DND-41 (cell line): ENCODE results near the gene SGO2.

Source experiments
- ATAC-seq: fragments of 200-7000 bp; cut with Tn5 transposase; 3 replicates; pipeline ENCODE4 v1.9.1; 2021; ENCODE audit warnings: low read depth; ENCODE audit not compliant: insufficient read depth
- DNase-seq: peaks from one replicate; pipeline ENCODE4 v3.0.0-alpha.2; 2020
- H2AFZ ChIP-seq: 2 replicates; pipeline ENCODE4 v1.6.0; 2012; ENCODE audit warnings: low read depth, low read length
- H3K27ac ChIP-seq: 2 replicates; pipeline ENCODE4 v1.5.1; 2012; ENCODE audit warnings: low read length, inconsistent platforms
- H3K27me3 ChIP-seq: fragments of 200-600 bp; sonication (generic); 2 replicates; pipeline ENCODE4 v1.6.0; 2012; ENCODE audit warnings: low read length, mild to moderate bottlenecking, inconsistent platforms; ENCODE audit not compliant: insufficient read depth, poor library complexity
- H3K36me3 ChIP-seq: 2 replicates; pipeline ENCODE4 v1.5.1; 2012; ENCODE audit warnings: low read length, inconsistent platforms; ENCODE audit not compliant: insufficient read depth
- H3K4me1 ChIP-seq: 2 replicates; pipeline ENCODE4 v1.5.1; 2012; ENCODE audit warnings: mild to moderate bottlenecking, low read length; ENCODE audit not compliant: insufficient read depth
- H3K4me2 ChIP-seq: 2 replicates; pipeline ENCODE4 v1.6.0; 2012; ENCODE audit warnings: mild to moderate bottlenecking, moderate library complexity, low read length, inconsistent platforms; ENCODE audit not compliant: insufficient read depth
- H3K4me3 ChIP-seq, 2 experiments: fragments of 200-600 bp in 1 of 2; shearing (Covaris generic) in 1 of 2; 2 replicates each; pipeline ENCODE4 v1.5.1; 2012 to 2016; ENCODE audit warnings: inconsistent platforms in 2 of 2, low read length in 2 of 2, mild to moderate bottlenecking in 2 of 2, low read depth in 1 of 2, moderate library complexity in 1 of 2
- H3K79me2 ChIP-seq: 2 replicates; pipeline ENCODE4 v1.6.0; 2012; ENCODE audit warnings: low read length, inconsistent platforms; ENCODE audit not compliant: insufficient read depth
- H3K9ac ChIP-seq: 2 replicates; pipeline ENCODE4 v1.6.0; 2012; ENCODE audit warnings: low read depth, mild to moderate bottlenecking, inconsistent platforms, low read length, moderate library complexity
- H3K9me3 ChIP-seq: 2 replicates; pipeline ENCODE4 v1.5.1; 2012; ENCODE audit warnings: low read length, moderate library complexity, mild to moderate bottlenecking, inconsistent platforms; ENCODE audit not compliant: insufficient read depth, severe bottlenecking
- H4K20me1 ChIP-seq: 2 replicates; pipeline ENCODE4 v1.6.0; 2012; ENCODE audit warnings: low read length; ENCODE audit not compliant: insufficient read depth
- EZH2 ChIP-seq: IDR thresholded peaks from 3 replicates; pipeline ENCODE4 v1.6.1; 2012; ENCODE audit warnings: borderline replicate concordance, low read depth, mild to moderate bottlenecking, moderate library complexity, low read length, inconsistent platforms; ENCODE audit not compliant: severe bottlenecking
- TF ChIP-seq, protein P1 (sequence below): IDR thresholded peaks from 2 replicates; pipeline ENCODE4 v1.5.1; 2012; ENCODE audit warnings: borderline replicate concordance, low read length, moderate library complexity, mild to moderate bottlenecking; ENCODE audit not compliant: poor library complexity, severe bottlenecking; ENCODE audit errors: extremely low read depth

SGO2 gene

DNA sequence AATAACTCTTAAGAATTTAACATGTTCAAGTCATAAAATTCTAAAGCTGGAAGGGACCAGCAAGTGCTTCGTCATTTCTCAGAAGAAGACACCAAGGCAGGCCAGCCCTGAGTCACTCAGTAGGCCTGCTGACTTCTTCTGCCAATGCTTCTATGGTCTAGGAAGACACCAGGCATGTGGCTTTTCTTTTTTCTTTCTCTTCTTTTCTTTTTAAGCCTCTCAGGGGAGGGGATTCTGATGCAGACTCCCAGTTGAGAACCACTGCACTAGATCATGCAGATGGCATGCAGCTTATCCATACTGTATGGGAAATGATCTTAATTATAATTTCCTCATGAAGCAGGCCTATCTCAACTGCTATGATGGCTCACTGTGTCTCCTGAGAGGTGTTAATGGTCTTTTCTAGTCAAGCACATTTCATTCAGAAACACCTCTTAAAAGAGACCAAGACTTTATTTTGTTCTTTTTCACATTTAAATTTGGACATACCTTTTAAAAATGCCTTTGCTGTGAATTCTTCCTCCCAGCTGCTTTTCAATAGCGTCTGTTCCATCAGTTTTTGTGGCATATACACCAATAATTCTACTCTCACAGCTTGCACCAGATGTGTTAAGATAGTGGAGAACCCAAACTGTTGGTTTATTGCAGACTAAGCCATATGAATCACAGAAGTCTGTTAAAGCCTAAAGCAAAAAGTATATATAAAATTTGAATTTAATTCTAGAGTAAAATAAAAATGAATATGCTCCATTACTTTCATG is 27.4 kb upstream of the SGO2 start:
- Histone ChIP-seq H3K9ac (no peak overlapping the region), H3K9me3 (no peaks in the 10 kb centered on the region), H3K4me2 (no peak overlapping the region), H3K79me2 (no peaks in the 10 kb centered on the region), H3K36me3 (peaks cover 50% of the 10 kb centered on the region), H3K4me3 (no peak overlapping the region), H4K20me1 (no peaks in the 10 kb centered on the region), H3K27me3 (no peaks in the 10 kb centered on the region), H3K27ac (no peak overlapping the region), H2AFZ (no peak overlapping the region), H3K4me1 (no peaks in the 10 kb centered on the region)
- DNase-seq = no peak
- no peak for ATAC-seq
- no peak for TF ChIP-seq EZH2
- TF ChIP-seq, protein P1, sequence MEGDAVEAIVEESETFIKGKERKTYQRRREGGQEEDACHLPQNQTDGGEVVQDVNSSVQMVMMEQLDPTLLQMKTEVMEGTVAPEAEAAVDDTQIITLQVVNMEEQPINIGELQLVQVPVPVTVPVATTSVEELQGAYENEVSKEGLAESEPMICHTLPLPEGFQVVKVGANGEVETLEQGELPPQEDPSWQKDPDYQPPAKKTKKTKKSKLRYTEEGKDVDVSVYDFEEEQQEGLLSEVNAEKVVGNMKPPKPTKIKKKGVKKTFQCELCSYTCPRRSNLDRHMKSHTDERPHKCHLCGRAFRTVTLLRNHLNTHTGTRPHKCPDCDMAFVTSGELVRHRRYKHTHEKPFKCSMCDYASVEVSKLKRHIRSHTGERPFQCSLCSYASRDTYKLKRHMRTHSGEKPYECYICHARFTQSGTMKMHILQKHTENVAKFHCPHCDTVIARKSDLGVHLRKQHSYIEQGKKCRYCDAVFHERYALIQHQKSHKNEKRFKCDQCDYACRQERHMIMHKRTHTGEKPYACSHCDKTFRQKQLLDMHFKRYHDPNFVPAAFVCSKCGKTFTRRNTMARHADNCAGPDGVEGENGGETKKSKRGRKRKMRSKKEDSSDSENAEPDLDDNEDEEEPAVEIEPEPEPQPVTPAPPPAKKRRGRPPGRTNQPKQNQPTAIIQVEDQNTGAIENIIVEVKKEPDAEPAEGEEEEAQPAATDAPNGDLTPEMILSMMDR = no peak

DNA sequence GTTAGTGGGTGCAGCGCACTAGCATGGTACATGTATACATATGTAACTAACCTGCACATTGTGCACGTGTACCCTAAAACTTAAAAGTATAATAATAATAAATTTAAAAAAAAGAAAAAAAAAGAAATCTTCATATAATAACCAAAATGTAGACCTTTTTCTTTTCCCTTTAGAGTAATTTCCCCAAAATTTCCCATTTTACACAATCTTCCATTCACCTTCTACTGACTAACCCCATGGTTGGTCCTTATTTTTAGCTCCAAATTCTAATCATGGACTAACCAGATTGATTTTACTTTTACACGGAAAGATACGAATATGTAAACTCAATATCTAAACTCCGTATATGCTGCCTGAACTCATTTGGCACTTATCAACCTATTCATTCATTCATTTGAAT is 23.8 kb upstream of the SGO2 start:
- Histone ChIP-seq H3K4me2 (no peak overlapping the region), H2AFZ (no peak overlapping the region), H3K9me3 (no peaks in the 10 kb centered on the region), H3K79me2 (peaks cover 4% of the 10 kb centered on the region; the same call in 1 of the 2 replicates), H3K4me1 (no peaks in the 10 kb centered on the region), H3K9ac (no peak overlapping the region), H3K36me3 (peaks cover 35% of the 10 kb centered on the region), H3K4me3 (no peak overlapping the region), H4K20me1 (no peaks in the 10 kb centered on the region), H3K27me3 (no peaks in the 10 kb centered on the region), H3K27ac (no peak overlapping the region)
- no peak for TF ChIP-seq EZH2
- TF ChIP-seq, protein P1 = no peak
- DNase-seq (no peak), ATAC-seq (no peak)

DNA sequence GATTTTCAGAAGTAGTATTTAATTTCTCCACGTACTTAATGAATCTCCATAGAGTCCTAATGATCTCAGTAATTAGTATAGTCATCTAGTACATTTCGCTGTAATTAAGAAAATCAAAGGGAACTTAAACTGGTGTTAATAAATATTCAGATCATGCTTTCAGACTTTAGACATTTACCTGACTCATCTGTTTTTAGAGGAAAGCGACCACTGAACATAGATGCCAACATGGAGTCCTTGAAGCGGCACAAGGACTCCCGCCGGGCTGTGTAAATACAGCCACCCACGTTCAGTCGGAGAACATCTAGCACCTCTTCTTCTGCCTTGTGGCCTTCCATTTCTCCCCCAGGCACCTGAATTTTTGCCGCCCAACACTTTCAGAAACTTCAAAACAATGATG is 19.3 kb upstream of the SGO2 start:
- Histone ChIP-seq H3K79me2 (peaks cover 17% of the 10 kb centered on the region), H3K27ac (no peak overlapping the region), H3K4me2 (no peak overlapping the region), H3K4me1 (peaks cover 20% of the 10 kb centered on the region), H4K20me1 (no peaks in the 10 kb centered on the region), H2AFZ (no peak overlapping the region), H3K27me3 (no peaks in the 10 kb centered on the region), H3K9me3 (no peaks in the 10 kb centered on the region), H3K4me3 (no peak overlapping the region), H3K36me3 (peaks cover 27% of the 10 kb centered on the region), H3K9ac (no peak overlapping the region)
- ATAC-seq = no peak
- TF ChIP-seq, protein P1 = no peak
- no peak for TF ChIP-seq EZH2
- no peak for DNase-seq
